Caco-2 (cell line): Measurements from ENCODE around the gene SARDH. TPM values are rescaled to one million over a fixed set of nuclear protein-coding genes. Genes with fewer than 3 reads are reported as not detected.
A peak's percentile ranks its signal among the peaks of the same experiment; 100 is the strongest.

Experiments
- BruUV-seq: library from RNA; stranded (reverse); fragments of 400-500 nt; replicated peaks from 2 replicates; lab custom pipeline; 2021; lab: Mats Ljungman, UMichigan
- CTCF ChIA-PET: fragments of 300-600 bp; sonication (Branson Sonifier 250); formaldehyde crosslinking; loops from one replicate; lab custom pipeline; 2022; ENCODE audit warnings: antibody characterized with exemption; lab: Charles Lee
- POLR2A ChIA-PET: fragments of 300-600 bp; sonication (Branson Sonifier 250); formaldehyde crosslinking; loops from one replicate; lab custom pipeline; 2022; ENCODE audit warnings: antibody characterized with exemption; lab: Charles Lee
- DNase-seq, 2 experiments: peaks; one replicate each; pipeline versions ENCODE4 v3.0.0 to v3.0.0-alpha.2; 2020 to 2022
- H3K27me3 ChIP-seq: replicated peaks from 2 replicates; pipeline ENCODE4 v1.6.0; 2011; ENCODE audit warnings: low read length; ENCODE audit not compliant: control insufficient read depth, insufficient read depth
- H3K36me3 ChIP-seq: 2 replicates; pipeline ENCODE4 v1.5.1; 2011; ENCODE audit warnings: low read length; ENCODE audit not compliant: control insufficient read depth, insufficient read depth
- H3K4me1 ChIP-seq: fragments of 250-450 bp; sonication (Bioruptor Pico); 2 replicates; pipeline ENCODE4 v1.5.1; 2020; ENCODE audit warnings: mild to moderate bottlenecking
- H3K4me3 ChIP-seq: 2 replicates; pipeline ENCODE4 v1.5.1; 2011; ENCODE audit warnings: low read depth, mild to moderate bottlenecking, control low read depth, low read length
- H3K9me3 ChIP-seq: fragments of 250-450 bp; sonication (Bioruptor Pico); 2 replicates; pipeline ENCODE4 v1.5.1; 2020; ENCODE audit warnings: mild to moderate bottlenecking, moderate library complexity
- H3K27ac Mint-ChIP-seq: one replicate; pipeline ENCODE4 v1.8.0; 2022; ENCODE audit warnings: mixed read lengths; ENCODE audit not compliant: unreplicated experiment
- H3K27me3 Mint-ChIP-seq: one replicate; pipeline ENCODE4 v1.8.0; 2022; ENCODE audit warnings: mixed read lengths; ENCODE audit not compliant: insufficient read depth, unreplicated experiment
- H3K36me3 Mint-ChIP-seq: one replicate; pipeline ENCODE4 v1.8.0; 2022; ENCODE audit warnings: mild to moderate bottlenecking, mixed read lengths; ENCODE audit not compliant: insufficient read depth, unreplicated experiment
- H3K4me1 Mint-ChIP-seq: one replicate; pipeline ENCODE4 v1.8.0; 2022; ENCODE audit warnings: low read depth, mixed read lengths; ENCODE audit not compliant: unreplicated experiment
- H3K4me3 Mint-ChIP-seq: one replicate; pipeline ENCODE4 v1.8.0; 2022; ENCODE audit warnings: mild to moderate bottlenecking, moderate library complexity, mixed read lengths; ENCODE audit not compliant: unreplicated experiment
- H3K9me3 Mint-ChIP-seq: one replicate; pipeline ENCODE4 v1.8.0; 2022; ENCODE audit warnings: mixed read lengths; ENCODE audit not compliant: unreplicated experiment
- intact Hi-C: fragments of 100-400 bp; cut with micrococcal nuclease; formaldehyde crosslinking; loops from one replicate; pipeline ENCODE4 v1.10.0; 2022; ENCODE audit not compliant: unreplicated experiment
- total RNA-seq: library from RNA; stranded (reverse); gene quantifications from 2 replicates; pipeline ENCODE4 v1.2.3, GENCODE V29; 2022
- TF ChIP-seq, protein P1 (sequence below), 2 experiments: fragments of 200-600 bp in 1 of 2; IDR thresholded peaks; 1 replicate in 1 of 2; 2 replicates in 1 of 2; pipeline versions ENCODE4 v1.5.1 to v1.8.0; 2011 to 2022; ENCODE audit warnings: antibody characterized with exemption in 1 of 2, control low read depth in 1 of 2, inconsistent platforms in 1 of 2, low read depth in 1 of 2, low read length in 1 of 2, mild to moderate bottlenecking in 1 of 2, moderate library complexity in 1 of 2; ENCODE audit not compliant: insufficient read depth in 1 of 2, severe bottlenecking in 1 of 2, unreplicated experiment in 1 of 2

SARDH gene
- total RNA-seq, 1 experiment from 2014 or later, result 0.36 TPM

DNA sequence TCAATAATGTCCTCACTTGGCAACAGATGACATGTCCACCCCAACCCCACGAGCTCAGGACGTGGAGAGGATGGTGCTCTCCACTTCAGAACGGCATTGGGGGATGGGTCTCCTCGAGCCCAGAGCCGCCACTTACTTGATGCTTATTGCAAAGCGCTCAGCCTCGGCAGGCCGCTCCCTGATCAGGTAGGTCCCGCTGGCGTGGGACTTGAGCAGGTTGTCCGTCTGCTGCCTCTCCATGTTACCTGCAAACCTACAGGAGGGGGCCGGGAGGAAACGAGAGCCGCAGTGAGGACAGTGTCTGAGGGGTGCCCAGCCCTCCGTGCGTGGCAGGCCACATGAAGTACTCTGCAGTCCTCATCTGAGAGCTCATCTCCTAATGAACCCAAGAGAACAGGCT lies 36.6 kb upstream of the SARDH start:
- Mint-ChIP-seq H3K27me3 (no peaks in the 10 kb centered on the region), H3K27ac (no peak overlapping the region), H3K9me3 (no peaks in the 10 kb centered on the region), H3K4me3 (no peak overlapping the region), H3K4me1 (no peaks in the 10 kb centered on the region), H3K36me3 (peaks cover 63% of the 10 kb centered on the region)
- no peak overlapping the region for H3K4me3 ChIP-seq
- no peaks in the 10 kb centered on the region for H3K4me1 ChIP-seq
- no peaks in the 10 kb centered on the region for H3K27me3 ChIP-seq
- H3K36me3 ChIP-seq, result peaks cover 22% of the 10 kb centered on the region
- ChIA-PET CTCF (no interaction called here), POLR2A (no interaction called here)
- intact Hi-C loops, result no loop called here
- BruUV-seq, result no TSS peak
- TF ChIP-seq, protein P1, sequence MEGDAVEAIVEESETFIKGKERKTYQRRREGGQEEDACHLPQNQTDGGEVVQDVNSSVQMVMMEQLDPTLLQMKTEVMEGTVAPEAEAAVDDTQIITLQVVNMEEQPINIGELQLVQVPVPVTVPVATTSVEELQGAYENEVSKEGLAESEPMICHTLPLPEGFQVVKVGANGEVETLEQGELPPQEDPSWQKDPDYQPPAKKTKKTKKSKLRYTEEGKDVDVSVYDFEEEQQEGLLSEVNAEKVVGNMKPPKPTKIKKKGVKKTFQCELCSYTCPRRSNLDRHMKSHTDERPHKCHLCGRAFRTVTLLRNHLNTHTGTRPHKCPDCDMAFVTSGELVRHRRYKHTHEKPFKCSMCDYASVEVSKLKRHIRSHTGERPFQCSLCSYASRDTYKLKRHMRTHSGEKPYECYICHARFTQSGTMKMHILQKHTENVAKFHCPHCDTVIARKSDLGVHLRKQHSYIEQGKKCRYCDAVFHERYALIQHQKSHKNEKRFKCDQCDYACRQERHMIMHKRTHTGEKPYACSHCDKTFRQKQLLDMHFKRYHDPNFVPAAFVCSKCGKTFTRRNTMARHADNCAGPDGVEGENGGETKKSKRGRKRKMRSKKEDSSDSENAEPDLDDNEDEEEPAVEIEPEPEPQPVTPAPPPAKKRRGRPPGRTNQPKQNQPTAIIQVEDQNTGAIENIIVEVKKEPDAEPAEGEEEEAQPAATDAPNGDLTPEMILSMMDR (IDR thresholded peaks at IDR 0.05; ENCODE audit: insufficient read depth in 1 of 2, low read depth in 1 of 2, low read length in 1 of 2, severe bottlenecking in 1 of 2, unreplicated experiment in 1 of 2), result no peak
- DNase-seq, result no peak
- peaks cover 7% of the 10 kb centered on the region; the same call in 1 of the 2 replicates for H3K9me3 ChIP-seq

GRCh38 chr9:133773889-133774655 lies 35.9 kb upstream of the SARDH start:
- ChIA-PET CTCF (no interaction called here), POLR2A (no interaction called here)
- Mint-ChIP-seq H3K27me3 (no peaks in the 10 kb centered on the region), H3K36me3 (peaks cover 68% of the 10 kb centered on the region), H3K4me3 (no peak overlapping the region), H3K4me1 (no peaks in the 10 kb centered on the region), H3K27ac (no peak overlapping the region), H3K9me3 (no peaks in the 10 kb centered on the region)
- BruUV-seq, result no TSS peak
- peaks cover 20% of the 10 kb centered on the region for H3K36me3 ChIP-seq
- no peak for DNase-seq
- H3K27me3 ChIP-seq, result no peaks in the 10 kb centered on the region
- H3K4me1 ChIP-seq, result no peaks in the 10 kb centered on the region
- peaks cover 7% of the 10 kb centered on the region; the same call in 1 of the 2 replicates for H3K9me3 ChIP-seq
- TF ChIP-seq, protein P1 (IDR thresholded peaks at IDR 0.05; ENCODE audit: insufficient read depth in 1 of 2, low read depth in 1 of 2, low read length in 1 of 2, severe bottlenecking in 1 of 2, unreplicated experiment in 1 of 2), result no peak
- no peak overlapping the region for H3K4me3 ChIP-seq
- intact Hi-C loops, result no loop called here

DNA sequence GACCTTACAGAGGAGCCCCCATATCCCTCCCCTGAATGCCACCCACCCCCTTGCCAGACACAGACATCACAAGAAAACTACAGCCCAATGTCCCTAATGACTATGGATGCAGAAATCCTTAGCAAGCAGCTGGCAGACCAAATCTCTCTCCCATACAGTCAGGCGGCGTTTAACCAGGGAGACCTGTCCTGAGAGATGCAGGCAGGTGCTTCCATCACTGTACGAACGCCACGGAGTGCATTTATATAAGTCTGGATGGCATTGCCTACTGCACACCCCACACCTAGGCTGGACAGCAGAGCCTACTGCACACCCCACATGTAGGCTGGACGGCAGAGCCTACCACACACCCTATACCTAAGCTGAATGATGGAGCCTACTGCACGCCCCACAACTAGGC lies 34.4 kb upstream of the SARDH start:
- POLR2A ChIA-PET, result no interaction called here

More for the DNA sequence above, 34.4 kb upstream of the SARDH start:
- Mint-ChIP-seq H3K36me3 (peaks cover 78% of the 10 kb centered on the region), H3K4me3 (no peak overlapping the region), H3K4me1 (no peaks in the 10 kb centered on the region), H3K27me3 (no peaks in the 10 kb centered on the region), H3K27ac (no peak overlapping the region), H3K9me3 (peaks cover 9% of the 10 kb centered on the region)
- TF ChIP-seq, protein P1 (IDR thresholded peaks at IDR 0.05; ENCODE audit: insufficient read depth in 1 of 2, low read depth in 1 of 2, low read length in 1 of 2, severe bottlenecking in 1 of 2, unreplicated experiment in 1 of 2), result no peak
- peaks cover 28% of the 10 kb centered on the region for H3K36me3 ChIP-seq
- no peaks in the 10 kb centered on the region for H3K27me3 ChIP-seq
- peaks cover 9% of the 10 kb centered on the region for H3K9me3 ChIP-seq
- BruUV-seq, result no TSS peak
- no peaks in the 10 kb centered on the region for H3K4me1 ChIP-seq
- intact Hi-C loops, result no loop called here
- no peak overlapping the region for H3K4me3 ChIP-seq
- CTCF ChIA-PET, result no interaction called here
- DNase-seq, result peak in 1 of 2 experiments; percentile 26
